Measurements from ENCODE around the gene TAS2R41.

TAS2R41 gene

DNA sequence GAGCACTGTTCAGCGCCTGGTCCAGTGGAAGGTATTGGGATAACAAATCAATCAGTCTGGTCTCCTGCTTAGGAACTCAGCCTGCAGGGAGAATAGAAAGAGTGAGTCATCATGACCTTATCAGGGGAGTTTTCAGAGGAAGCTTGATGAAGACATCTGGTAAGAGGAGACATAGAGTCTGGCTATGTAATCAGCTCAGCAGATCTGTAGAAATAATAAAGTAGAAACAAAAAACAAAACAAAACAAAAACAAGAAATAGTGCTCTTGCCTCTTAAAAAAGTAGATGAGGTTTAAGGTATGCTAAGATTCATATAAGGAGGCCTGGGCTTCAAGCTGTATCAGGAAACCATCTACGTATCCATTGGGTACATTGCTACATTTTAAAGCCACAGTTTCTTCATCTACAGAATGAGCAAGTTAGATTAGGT lies 14.4 kb downstream of the TAS2R41 start:
- H3K9me3 ChIP-seq (ENCODE audit: control insufficient read depth, insufficient read depth, low read length), result no peaks in the 10 kb centered on the region
- no peak overlapping the region for H3K4me2 ChIP-seq (ENCODE audit: low read length)
- no peak overlapping the region for H3K4me3 ChIP-seq (ENCODE audit: low read length)

DNA sequence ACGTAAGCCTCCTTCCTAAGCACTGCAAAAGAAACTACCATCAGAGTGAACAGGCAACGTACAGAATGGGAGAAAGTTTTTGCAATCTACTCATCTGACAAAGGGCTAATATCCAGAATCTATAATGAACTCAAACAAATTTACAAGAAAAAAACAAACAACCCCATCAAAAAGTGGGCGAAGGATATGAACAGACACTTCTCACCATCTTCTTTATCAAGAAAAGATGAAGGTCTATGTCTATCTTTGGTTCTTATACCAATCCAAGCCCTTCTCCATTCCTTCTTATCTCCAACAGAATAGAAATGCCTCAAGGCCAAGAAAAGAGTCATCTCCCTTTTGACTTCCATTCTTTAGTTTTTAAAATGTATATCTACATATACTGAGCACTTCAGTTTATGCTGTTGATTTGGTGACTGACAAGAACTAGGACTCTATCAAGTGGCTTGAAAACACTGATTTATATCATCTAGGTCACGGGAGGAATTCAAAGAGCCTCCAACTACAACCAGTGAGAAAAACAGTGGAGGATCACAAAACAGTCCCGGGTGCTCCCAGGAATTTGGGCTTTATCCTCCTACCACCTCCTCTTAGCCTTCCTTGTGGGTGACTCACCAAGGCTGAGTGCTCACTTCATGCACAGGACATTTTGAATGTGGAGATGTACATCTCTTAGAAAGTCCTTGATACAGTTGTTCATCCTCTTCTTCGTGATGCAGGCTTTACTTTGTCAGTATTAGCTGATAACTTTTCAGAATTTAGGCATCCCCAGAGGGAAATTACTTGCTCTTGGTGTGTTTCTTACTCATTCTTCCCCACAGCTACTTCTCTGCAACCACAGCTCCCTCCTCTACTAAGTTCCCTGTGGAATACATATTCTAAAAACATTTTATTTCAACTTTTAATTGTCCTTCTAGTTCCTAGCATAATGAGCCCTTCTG lies 15.4 kb downstream of the TAS2R41 start:
- no peaks in the 10 kb centered on the region for H3K79me2 ChIP-seq (ENCODE audit: control insufficient read depth, low read length)
- no peak for TF ChIP-seq EZH2phosphoT487 (IDR thresholded peaks at IDR 0.05; ENCODE audit: borderline replicate concordance, low read length)
- H3K4me2 ChIP-seq (ENCODE audit: low read length), result no peak overlapping the region
- H3K9me2 ChIP-seq (replicated peaks; ENCODE audit: control insufficient read depth, low read length), result no peaks in the 10 kb centered on the region; the same call in 1 of the 2 replicates
- peaks cover 27% of the 10 kb centered on the region for H3K27me3 ChIP-seq (ENCODE audit: control insufficient read depth, low read length)
- H3K4me1 ChIP-seq (ENCODE audit: control insufficient read depth, low read length), result no peaks in the 10 kb centered on the region
- H3K27ac ChIP-seq (ENCODE audit: low read depth, low read length), result no peak overlapping the region
- no peaks in the 10 kb centered on the region for H3F3A ChIP-seq (ENCODE audit: control insufficient read depth, insufficient read depth)
- no peaks in the 10 kb centered on the region for H3K36me3 ChIP-seq (ENCODE audit: control insufficient read depth, low read length)
- H3K4me3 ChIP-seq (ENCODE audit: low read length), result no peak overlapping the region
- H3K9me3 ChIP-seq (ENCODE audit: control insufficient read depth, insufficient read depth, low read length), result no peaks in the 10 kb centered on the region
- H4K20me1 ChIP-seq (ENCODE audit: control insufficient read depth, insufficient read depth, low read depth, low read length), result no peaks in the 10 kb centered on the region

More for the DNA sequence above, 14.4 kb downstream of the TAS2R41 start:
- Histone ChIP-seq H3K27me3 (ENCODE audit: control insufficient read depth, low read length) (peaks cover 25% of the 10 kb centered on the region), H3K4me1 (ENCODE audit: control insufficient read depth, low read length) (no peaks in the 10 kb centered on the region), H4K20me1 (ENCODE audit: control insufficient read depth, insufficient read depth, low read depth, low read length) (no peaks in the 10 kb centered on the region), H3K9me2 (replicated peaks; ENCODE audit: control insufficient read depth, low read length) (no peaks in the 10 kb centered on the region; the same call in 1 of the 2 replicates), H3F3A (ENCODE audit: control insufficient read depth, insufficient read depth) (no peaks in the 10 kb centered on the region), H3K36me3 (ENCODE audit: control insufficient read depth, low read length) (no peaks in the 10 kb centered on the region), H3K79me2 (ENCODE audit: control insufficient read depth, low read length) (no peaks in the 10 kb centered on the region), H3K27ac (ENCODE audit: low read depth, low read length) (no peak overlapping the region)
- TF ChIP-seq EZH2phosphoT487 (IDR thresholded peaks at IDR 0.05; ENCODE audit: borderline replicate concordance, low read length), result no peak
- TF ChIP-seq, protein P1, sequence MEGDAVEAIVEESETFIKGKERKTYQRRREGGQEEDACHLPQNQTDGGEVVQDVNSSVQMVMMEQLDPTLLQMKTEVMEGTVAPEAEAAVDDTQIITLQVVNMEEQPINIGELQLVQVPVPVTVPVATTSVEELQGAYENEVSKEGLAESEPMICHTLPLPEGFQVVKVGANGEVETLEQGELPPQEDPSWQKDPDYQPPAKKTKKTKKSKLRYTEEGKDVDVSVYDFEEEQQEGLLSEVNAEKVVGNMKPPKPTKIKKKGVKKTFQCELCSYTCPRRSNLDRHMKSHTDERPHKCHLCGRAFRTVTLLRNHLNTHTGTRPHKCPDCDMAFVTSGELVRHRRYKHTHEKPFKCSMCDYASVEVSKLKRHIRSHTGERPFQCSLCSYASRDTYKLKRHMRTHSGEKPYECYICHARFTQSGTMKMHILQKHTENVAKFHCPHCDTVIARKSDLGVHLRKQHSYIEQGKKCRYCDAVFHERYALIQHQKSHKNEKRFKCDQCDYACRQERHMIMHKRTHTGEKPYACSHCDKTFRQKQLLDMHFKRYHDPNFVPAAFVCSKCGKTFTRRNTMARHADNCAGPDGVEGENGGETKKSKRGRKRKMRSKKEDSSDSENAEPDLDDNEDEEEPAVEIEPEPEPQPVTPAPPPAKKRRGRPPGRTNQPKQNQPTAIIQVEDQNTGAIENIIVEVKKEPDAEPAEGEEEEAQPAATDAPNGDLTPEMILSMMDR (IDR thresholded peaks at IDR 0.05; ENCODE audit: low read depth, low read length, poor library complexity, severe bottlenecking), result no peak

DNA sequence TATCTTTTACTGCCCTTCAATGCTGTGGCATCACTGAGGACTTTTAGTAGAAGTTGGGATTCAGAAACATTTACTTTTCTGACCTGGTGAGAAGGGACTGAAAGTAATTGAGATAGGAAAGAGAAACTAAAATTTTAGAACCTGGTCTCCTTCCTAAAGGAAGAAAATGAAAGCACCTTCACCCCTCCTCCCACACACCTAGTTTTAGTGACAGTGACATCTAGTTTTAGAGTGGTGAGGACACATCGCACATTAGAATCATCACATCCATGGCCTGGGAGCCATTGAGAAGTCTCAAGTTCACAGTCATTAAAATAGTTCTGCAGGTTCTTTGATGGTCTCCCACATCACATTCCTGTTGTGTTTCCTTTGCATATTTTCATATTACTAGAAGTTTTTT lies 16.1 kb downstream of the TAS2R41 start:
- Histone ChIP-seq H3K36me3 (ENCODE audit: control insufficient read depth, low read length) (no peaks in the 10 kb centered on the region), H3K4me1 (ENCODE audit: control insufficient read depth, low read length) (no peaks in the 10 kb centered on the region), H3K27me3 (ENCODE audit: control insufficient read depth, low read length) (peaks cover 27% of the 10 kb centered on the region), H3F3A (ENCODE audit: control insufficient read depth, insufficient read depth) (no peaks in the 10 kb centered on the region), H4K20me1 (ENCODE audit: control insufficient read depth, insufficient read depth, low read depth, low read length) (no peaks in the 10 kb centered on the region), H3K9me3 (ENCODE audit: control insufficient read depth, insufficient read depth, low read length) (no peaks in the 10 kb centered on the region), H3K4me2 (ENCODE audit: low read length) (no peak overlapping the region), H3K4me3 (ENCODE audit: low read length) (no peak overlapping the region), H3K27ac (ENCODE audit: low read depth, low read length) (no peak overlapping the region), H3K9me2 (replicated peaks; ENCODE audit: control insufficient read depth, low read length) (no peaks in the 10 kb centered on the region; the same call in 1 of the 2 replicates), H3K79me2 (ENCODE audit: control insufficient read depth, low read length) (no peaks in the 10 kb centered on the region)
- TF ChIP-seq, protein P1 (IDR thresholded peaks at IDR 0.05; ENCODE audit: low read depth, low read length, poor library complexity, severe bottlenecking), result no peak
- TF ChIP-seq EZH2phosphoT487 (IDR thresholded peaks at IDR 0.05; ENCODE audit: borderline replicate concordance, low read length), result no peak

DNA sequence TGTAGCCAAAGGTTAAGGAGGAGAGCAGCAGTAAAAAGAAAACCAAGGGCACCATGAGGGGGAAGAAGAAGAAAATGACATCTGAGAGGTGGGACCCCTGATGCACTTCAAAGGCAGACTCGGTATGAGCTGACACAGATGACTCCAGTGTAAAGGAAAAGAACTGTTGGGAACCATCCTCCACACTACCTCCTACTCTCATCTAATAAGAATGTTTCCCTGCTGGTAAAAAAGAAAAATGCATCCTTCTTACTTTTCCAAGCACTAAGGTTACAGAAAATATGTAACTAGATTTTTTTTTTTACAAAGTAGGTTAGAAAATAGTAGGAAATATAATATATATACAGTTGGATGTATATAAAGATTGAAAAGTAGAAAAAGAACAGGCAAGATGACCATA lies 16.9 kb downstream of the TAS2R41 start:
- Histone ChIP-seq H3F3A (ENCODE audit: control insufficient read depth, insufficient read depth) (no peaks in the 10 kb centered on the region), H3K4me2 (ENCODE audit: low read length) (no peak overlapping the region), H4K20me1 (ENCODE audit: control insufficient read depth, insufficient read depth, low read depth, low read length) (no peaks in the 10 kb centered on the region)

More for the DNA sequence above, 16.9 kb downstream of the TAS2R41 start:
- Histone ChIP-seq H3K4me1 (ENCODE audit: control insufficient read depth, low read length) (no peaks in the 10 kb centered on the region), H3K36me3 (ENCODE audit: control insufficient read depth, low read length) (no peaks in the 10 kb centered on the region), H3K4me3 (ENCODE audit: low read length) (no peak overlapping the region), H3K79me2 (ENCODE audit: control insufficient read depth, low read length) (no peaks in the 10 kb centered on the region), H3K27me3 (ENCODE audit: control insufficient read depth, low read length) (peaks cover 29% of the 10 kb centered on the region), H3K27ac (ENCODE audit: low read depth, low read length) (no peak overlapping the region), H3K9me3 (ENCODE audit: control insufficient read depth, insufficient read depth, low read length) (no peaks in the 10 kb centered on the region), H3K9me2 (replicated peaks; ENCODE audit: control insufficient read depth, low read length) (no peaks in the 10 kb centered on the region; the same call in 1 of the 2 replicates)
- TF ChIP-seq, protein P1 (IDR thresholded peaks at IDR 0.05; ENCODE audit: low read depth, low read length, poor library complexity, severe bottlenecking), result no peak
- TF ChIP-seq EZH2phosphoT487 (IDR thresholded peaks at IDR 0.05; ENCODE audit: borderline replicate concordance, low read length), result no peak
